PC-3 (cell line): ENCODE data around the gene LCORL. TPM values are rescaled to one million over a fixed set of nuclear protein-coding genes. Genes with fewer than 3 reads are reported as not detected.
"Not testable (repeated sequence)": the region's sequence is repeated elsewhere in the genome, so short reads cannot be mapped to it uniquely, and the experiment has no call there.

ENCODE experiments used
- ATAC-seq: fragments of 200-7000 bp; cut with Tn5 transposase; 2 replicates; pipeline ENCODE4 v1.9.1; 2020; ENCODE audit warnings: mild to moderate bottlenecking, moderate library complexity
- BruUV-seq: library from RNA; stranded (reverse); fragments of 400-500 nt; replicated peaks from 2 replicates; lab custom pipeline; 2021; lab: Mats Ljungman, UMichigan
- CTCF ChIA-PET: fragments of 300-600 bp; sonication (Branson Sonifier 250); formaldehyde crosslinking; loops from one replicate; lab custom pipeline; 2022; ENCODE audit warnings: antibody characterized with exemption; lab: Charles Lee
- POLR2A ChIA-PET: fragments of 300-600 bp; sonication (Branson Sonifier 250); formaldehyde crosslinking; loops from one replicate; lab custom pipeline; 2022; ENCODE audit warnings: antibody characterized with exemption; ENCODE audit not compliant: unreplicated experiment; lab: Charles Lee
- DNase-seq: peaks from one replicate; pipeline ENCODE4 v3.0.0-alpha.2; 2015
- H2AFZ ChIP-seq: fragments of 300-600 bp; sonication (generic); 2 replicates; pipeline ENCODE4 v1.6.0; 2016; ENCODE audit warnings: antibody characterized with exemption, low read length
- H3F3A ChIP-seq: fragments of 300-600 bp; sonication (generic); one replicate; pipeline ENCODE4 v1.6.0; 2017; ENCODE audit warnings: antibody characterized with exemption, low read length, control low read depth, mild to moderate bottlenecking; ENCODE audit not compliant: unreplicated experiment
- H3K27ac ChIP-seq: fragments of 300-600 bp; sonication (generic); 2 replicates; pipeline ENCODE4 v1.5.1; 2016; ENCODE audit warnings: mild to moderate bottlenecking, low read length
- H3K27me3 ChIP-seq: fragments of 300-600 bp; sonication (generic); 2 replicates; pipeline ENCODE4 v1.6.1; 2016; ENCODE audit warnings: low read length, mixed read lengths
- H3K36me3 ChIP-seq: fragments of 300-600 bp; sonication (generic); 2 replicates; pipeline ENCODE4 v1.6.1; 2016; ENCODE audit warnings: low read depth, mixed run types, low read length, mixed read lengths
- H3K4me1 ChIP-seq: fragments of 300-600 bp; sonication (generic); 2 replicates; pipeline ENCODE4 v1.5.1; 2016; ENCODE audit warnings: low read length; ENCODE audit not compliant: insufficient read depth
- H3K4me2 ChIP-seq: fragments of 300-600 bp; sonication (generic); 2 replicates; pipeline ENCODE4 v1.6.0; 2016; ENCODE audit warnings: low read length
- H3K4me3 ChIP-seq: fragments of 300-600 bp; sonication (generic); 2 replicates; pipeline ENCODE4 v1.5.1; 2016; ENCODE audit warnings: mild to moderate bottlenecking, low read length, mixed read lengths
- H3K79me2 ChIP-seq: fragments of 300-600 bp; sonication (generic); 2 replicates; pipeline ENCODE4 v1.6.1; 2017; ENCODE audit warnings: low read length, mixed read lengths
- H3K9ac ChIP-seq: fragments of 300-600 bp; sonication (generic); 2 replicates; pipeline ENCODE4 v1.6.0; 2016; ENCODE audit warnings: mild to moderate bottlenecking, low read length
- H3K9me2 ChIP-seq: fragments of 300-600 bp; sonication (generic); replicated peaks from 2 replicates; pipeline ENCODE4 v1.6.1; 2016; ENCODE audit warnings: mixed run types, low read length, mixed read lengths
- H3K9me3 ChIP-seq: fragments of 300-600 bp; sonication (generic); 2 replicates; pipeline ENCODE4 v1.6.1; 2016; ENCODE audit warnings: low read length, mixed read lengths
- H4K20me1 ChIP-seq: fragments of 300-600 bp; sonication (generic); 2 replicates; pipeline ENCODE4 v1.6.1; 2016; ENCODE audit warnings: low read length, mixed read lengths
- EZH2 ChIP-seq: fragments of 300-600 bp; sonication (generic); IDR thresholded peaks from one replicate; pipeline ENCODE4 v1.6.1; 2017; ENCODE audit warnings: antibody characterized with exemption, mild to moderate bottlenecking, low read length; ENCODE audit not compliant: unreplicated experiment
- EZH2phosphoT487 ChIP-seq: fragments of 300-600 bp; sonication (generic); IDR thresholded peaks from 2 replicates; pipeline ENCODE4 v1.6.1; 2018; ENCODE audit warnings: mild to moderate bottlenecking, antibody characterized with exemption, low read length, borderline replicate concordance
- intact Hi-C: fragments of 100-400 bp; cut with micrococcal nuclease; formaldehyde crosslinking; loops from 2 replicates; pipeline ENCODE4 v1.9.0; 2023
- total RNA-seq: library from RNA; depleted of rRNA; stranded (reverse); fragments of >200 nt; gene quantifications from 2 replicates; pipeline ENCODE4 v1.2.3, GENCODE V29; 2014
- TF ChIP-seq, protein P1 (sequence below): fragments of 300-600 bp; sonication (generic); conservative IDR thresholded peaks from 2 replicates; pipeline ENCODE4 v1.5.1; 2017; ENCODE audit warnings: antibody characterized with exemption, low read depth, mild to moderate bottlenecking, low read length

Gene LCORL
- total RNA-seq, 1 experiment from 2014 or later: 2.9 TPM

DNA sequence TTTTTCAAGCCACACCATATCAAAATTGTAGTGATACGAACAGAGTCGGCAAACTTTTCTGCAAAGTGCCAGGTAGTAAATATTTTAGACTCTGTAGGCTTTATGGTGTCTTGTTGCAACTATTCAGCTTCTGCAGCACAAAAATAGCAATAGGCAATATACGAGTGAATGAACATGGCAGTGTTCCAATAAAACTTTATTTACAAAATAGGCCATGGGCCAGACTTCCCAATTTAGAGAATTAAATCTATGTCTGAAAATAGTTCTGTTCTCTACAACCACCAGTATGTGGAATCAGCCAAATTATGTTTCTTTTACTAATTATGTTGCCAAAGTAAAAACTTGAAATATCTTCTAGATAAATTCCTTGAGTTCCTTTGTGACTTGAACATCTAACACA, 154.3 kb downstream of the LCORL start:
- H3K79me2 ChIP-seq: no peaks in the 10 kb centered on the region
- H3K9me3 ChIP-seq: no peaks in the 10 kb centered on the region
- POLR2A ChIA-PET: no interaction called here
- H3K27ac ChIP-seq: no peak overlapping the region
- ATAC-seq (no peak), DNase-seq (no peak)
- no peaks in the 10 kb centered on the region for H3K9me2 ChIP-seq
- no peaks in the 10 kb centered on the region for H3F3A ChIP-seq
- H3K27me3 ChIP-seq: no peaks in the 10 kb centered on the region
- no peak overlapping the region for H3K4me2 ChIP-seq
- H2AFZ ChIP-seq: no peak overlapping the region
- no peaks in the 10 kb centered on the region for H3K4me1 ChIP-seq
- BruUV-seq: no TSS peak
- H3K36me3 ChIP-seq: no peaks in the 10 kb centered on the region
- CTCF ChIA-PET: no interaction called here
- TF ChIP-seq EZH2 (no peak), EZH2phosphoT487 (no peak)
- TF ChIP-seq, protein P1, sequence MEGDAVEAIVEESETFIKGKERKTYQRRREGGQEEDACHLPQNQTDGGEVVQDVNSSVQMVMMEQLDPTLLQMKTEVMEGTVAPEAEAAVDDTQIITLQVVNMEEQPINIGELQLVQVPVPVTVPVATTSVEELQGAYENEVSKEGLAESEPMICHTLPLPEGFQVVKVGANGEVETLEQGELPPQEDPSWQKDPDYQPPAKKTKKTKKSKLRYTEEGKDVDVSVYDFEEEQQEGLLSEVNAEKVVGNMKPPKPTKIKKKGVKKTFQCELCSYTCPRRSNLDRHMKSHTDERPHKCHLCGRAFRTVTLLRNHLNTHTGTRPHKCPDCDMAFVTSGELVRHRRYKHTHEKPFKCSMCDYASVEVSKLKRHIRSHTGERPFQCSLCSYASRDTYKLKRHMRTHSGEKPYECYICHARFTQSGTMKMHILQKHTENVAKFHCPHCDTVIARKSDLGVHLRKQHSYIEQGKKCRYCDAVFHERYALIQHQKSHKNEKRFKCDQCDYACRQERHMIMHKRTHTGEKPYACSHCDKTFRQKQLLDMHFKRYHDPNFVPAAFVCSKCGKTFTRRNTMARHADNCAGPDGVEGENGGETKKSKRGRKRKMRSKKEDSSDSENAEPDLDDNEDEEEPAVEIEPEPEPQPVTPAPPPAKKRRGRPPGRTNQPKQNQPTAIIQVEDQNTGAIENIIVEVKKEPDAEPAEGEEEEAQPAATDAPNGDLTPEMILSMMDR: no peak
- intact Hi-C loops: no loop called here
- no peaks in the 10 kb centered on the region for H4K20me1 ChIP-seq
- no peak overlapping the region for H3K9ac ChIP-seq
- H3K4me3 ChIP-seq: no peak overlapping the region

GRCh38 chr4:17866810-17867209, 154.7 kb downstream of the LCORL start:
- H3K27ac ChIP-seq: no peak overlapping the region
- CTCF ChIA-PET: no interaction called here
- no peaks in the 10 kb centered on the region for H3K9me3 ChIP-seq
- no peaks in the 10 kb centered on the region for H4K20me1 ChIP-seq
- POLR2A ChIA-PET: no interaction called here
- no peak for DNase-seq
- no peaks in the 10 kb centered on the region for H3K36me3 ChIP-seq
- no peak overlapping the region for H2AFZ ChIP-seq
- H3K4me2 ChIP-seq: no peak overlapping the region
- no peaks in the 10 kb centered on the region for H3K79me2 ChIP-seq
- intact Hi-C loops: no loop called here
- H3K4me1 ChIP-seq: no peaks in the 10 kb centered on the region
- no TSS peak for BruUV-seq
- no peak for ATAC-seq
- TF ChIP-seq EZH2phosphoT487 (no peak), EZH2 (no peak)
- TF ChIP-seq, protein P1: no peak
- H3K27me3 ChIP-seq: no peaks in the 10 kb centered on the region
- H3F3A ChIP-seq: no peaks in the 10 kb centered on the region
- H3K9me2 ChIP-seq: no peaks in the 10 kb centered on the region
- no peak overlapping the region for H3K9ac ChIP-seq
- H3K4me3 ChIP-seq: no peak overlapping the region

- Histone ChIP-seq H3K27me3 (no peaks in the 10 kb centered on the region), H3K4me1 (no peaks in the 10 kb centered on the region), H3K9me2 (no peaks in the 10 kb centered on the region), H3F3A (no peaks in the 10 kb centered on the region), H3K79me2 (no peaks in the 10 kb centered on the region), H3K27ac (no peak overlapping the region), H3K4me3 (no peak overlapping the region), H3K36me3 (no peaks in the 10 kb centered on the region), H4K20me1 (no peaks in the 10 kb centered on the region), H3K4me2 (no peak overlapping the region), H3K9ac (no peak overlapping the region), H3K9me3 (no peaks in the 10 kb centered on the region), H2AFZ (no peak overlapping the region)
- TF ChIP-seq, protein P1: no peak
- TF ChIP-seq EZH2phosphoT487 (no peak), EZH2 (no peak)
- CTCF ChIA-PET: no interaction called here
- intact Hi-C loops: no loop called here
- ATAC-seq (no peak), DNase-seq (no peak)
- no TSS peak for BruUV-seq
- POLR2A ChIA-PET: no interaction called here
These were observed 155.6 kb downstream of the LCORL start for GRCh38 chr4:17865866-17866363.

GRCh38 chr4:17861906-17862305, 159.6 kb downstream of the LCORL start:
- H2AFZ ChIP-seq, H4K20me1 ChIP-seq, ATAC-seq, H3K36me3 ChIP-seq, H3K27me3 ChIP-seq, H3K4me2 ChIP-seq, H3K79me2 ChIP-seq, H3F3A ChIP-seq, intact Hi-C loops, H3K4me1 ChIP-seq, H3K9ac ChIP-seq, H3K9me3 ChIP-seq, POLR2A ChIA-PET, H3K4me3 ChIP-seq, H3K27ac ChIP-seq, DNase-seq, BruUV-seq, H3K9me2 ChIP-seq, CTCF ChIA-PET: not testable (repeated sequence)
